Panc1 (cell line): ENCODE measurements around the gene OVAAL. TPM values are rescaled to one million over a fixed set of nuclear protein-coding genes. Genes with fewer than 3 reads are reported as not detected.

Experiments
- ATAC-seq: fragments of 200-7000 bp; cut with Tn5 transposase; 2 replicates; pipeline ENCODE4 v1.9.1; 2020; ENCODE audit warnings: mild to moderate bottlenecking, moderate library complexity
- BruUV-seq: library from RNA; stranded (reverse); fragments of 400-500 nt; replicated peaks from 2 replicates; lab custom pipeline; 2021; lab: Mats Ljungman, UMichigan
- CTCF ChIA-PET: fragments of 300-600 bp; sonication (Branson Sonifier 250); formaldehyde crosslinking; loops from one replicate; lab custom pipeline; 2022; ENCODE audit warnings: antibody characterized with exemption; lab: Charles Lee
- POLR2A ChIA-PET: fragments of 300-600 bp; sonication (Branson Sonifier 250); formaldehyde crosslinking; loops from one replicate; lab custom pipeline; 2022; ENCODE audit warnings: antibody characterized with exemption; lab: Charles Lee
- DNase-seq: peaks from one replicate; pipeline ENCODE4 v3.0.0-alpha.2; 2010; ENCODE audit warnings: low read depth, low spot score
- H3K27ac ChIP-seq: 2 replicates; pipeline ENCODE4 v1.5.1; 2011; ENCODE audit warnings: mild to moderate bottlenecking, low read length, inconsistent platforms
- H3K27me3 ChIP-seq: fragments of 200-500 bp; sonication (Bioruptor generic); 2 replicates; pipeline ENCODE4 v1.6.0; 2014; ENCODE audit warnings: low read length, inconsistent platforms; ENCODE audit not compliant: control insufficient read depth, insufficient read depth
- H3K36me3 ChIP-seq: fragments of 200-500 bp; sonication (Bioruptor generic); 2 replicates; pipeline ENCODE4 v1.5.1; 2014; ENCODE audit warnings: inconsistent platforms, mild to moderate bottlenecking, low read length, moderate library complexity; ENCODE audit not compliant: control insufficient read depth, insufficient read depth
- H3K4me1 ChIP-seq: 2 replicates; pipeline ENCODE4 v1.5.1; 2011; ENCODE audit warnings: inconsistent platforms, mild to moderate bottlenecking, low read length, moderate library complexity; ENCODE audit not compliant: control insufficient read depth, insufficient read depth
- H3K4me3 ChIP-seq, 2 experiments: 2 replicates each; pipeline ENCODE4 v1.5.1; 2011 to 2012; ENCODE audit warnings: low read depth in 2 of 2, low read length in 2 of 2, mild to moderate bottlenecking in 2 of 2, inconsistent platforms in 1 of 2, moderate library complexity in 1 of 2
- H3K9me3 ChIP-seq: fragments of 200-500 bp; sonication (Bioruptor generic); 2 replicates; pipeline ENCODE4 v1.5.1; 2014; ENCODE audit warnings: low read depth, mild to moderate bottlenecking, inconsistent platforms, low read length, moderate library complexity; ENCODE audit not compliant: control insufficient read depth, insufficient read depth
- POLR2AphosphoS5 ChIP-seq: IDR thresholded peaks from 2 replicates; pipeline ENCODE4 v1.6.1; 2012; ENCODE audit warnings: mild to moderate bottlenecking, low read depth, low read length, moderate library complexity
- SIN3A ChIP-seq: IDR thresholded peaks from 2 replicates; pipeline ENCODE4 v1.6.1; 2012; ENCODE audit warnings: low read depth, mild to moderate bottlenecking, low read length, moderate library complexity, borderline replicate concordance; ENCODE audit not compliant: insufficient read depth
- TCF7L2 ChIP-seq: IDR thresholded peaks from 2 replicates; pipeline ENCODE4 v1.6.1; 2011; ENCODE audit warnings: mild to moderate bottlenecking, low read depth, low read length, inconsistent platforms
- in situ Hi-C: cut with HindIII; loops from 2 replicates; pipeline ENCODE4 v1.10.0; 2016; ENCODE audit warnings: low sequenced_read_pairs, low pct_unique_long_range_greater_than_20kb
- intact Hi-C: fragments of 100-400 bp; cut with micrococcal nuclease; formaldehyde crosslinking; loops from one replicate; pipeline ENCODE4 v1.10.0; 2022; ENCODE audit not compliant: unreplicated experiment
- total RNA-seq: library from RNA; stranded (reverse); gene quantifications from one replicate; pipeline ENCODE4 v1.2.1, GENCODE V29; 2021; ENCODE audit not compliant: unreplicated experiment
- TF ChIP-seq, protein P1 (sequence below): fragments of 450-650 bp; IDR thresholded peaks from 2 replicates; pipeline ENCODE4 v1.5.1; 2017; ENCODE audit warnings: mild to moderate bottlenecking
- TF ChIP-seq, protein P2 (sequence below), 2 experiments: IDR thresholded peaks; 2 replicates each; pipeline ENCODE4 v1.6.1; 2011 to 2012; ENCODE audit warnings: low read depth in 2 of 2, control low read depth in 1 of 2, low read length in 1 of 2, mild to moderate bottlenecking in 1 of 2, moderate library complexity in 1 of 2; ENCODE audit not compliant: insufficient read depth in 1 of 2

The OVAAL gene
- total RNA-seq, 1 experiment from 2014 or later = not detected

DNA sequence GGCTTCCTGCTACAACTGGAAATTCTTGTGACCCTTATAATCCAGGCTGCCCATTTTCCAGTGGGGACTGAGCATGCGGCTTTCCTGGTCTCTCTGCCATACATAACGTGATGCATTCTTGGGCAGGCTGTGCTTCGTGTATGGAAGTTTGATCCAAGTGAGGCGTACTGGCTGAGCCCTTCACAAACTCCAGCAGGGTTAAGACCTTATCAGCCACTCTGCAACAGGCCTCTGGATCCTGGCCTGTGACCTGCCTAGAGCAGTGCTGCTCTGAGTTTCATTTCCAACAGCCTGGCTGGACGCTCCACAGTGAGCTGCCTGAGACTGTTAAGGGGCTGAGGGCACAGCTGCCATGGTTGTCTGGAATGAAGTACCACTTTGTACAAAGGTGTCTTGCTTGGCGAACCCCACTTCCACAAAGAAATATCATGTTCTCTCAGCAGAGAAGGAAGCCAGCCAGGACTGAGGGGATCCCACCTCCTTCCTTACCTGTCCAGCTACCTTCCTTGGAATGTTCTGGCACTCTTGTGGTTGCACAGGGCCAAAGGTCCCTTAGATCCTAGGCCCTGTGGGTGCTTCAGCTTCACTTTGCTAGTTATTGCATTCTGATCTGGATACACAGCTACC is 44.6 kb downstream of the OVAAL start:
- Histone ChIP-seq H3K27ac (no peak overlapping the region), H3K9me3 (no peaks in the 10 kb centered on the region), H3K4me3 (no peak overlapping the region), H3K27me3 (no peaks in the 10 kb centered on the region), H3K36me3 (no peaks in the 10 kb centered on the region), H3K4me1 (no peaks in the 10 kb centered on the region)
- POLR2A ChIA-PET = no interaction called here
- no peak for ATAC-seq
- intact Hi-C loops = no loop called here
- no peak for DNase-seq
- BruUV-seq = no TSS peak
- in situ Hi-C loops = no loop called here
- CTCF ChIA-PET = no interaction called here
- TF ChIP-seq TCF7L2 = no peak
- TF ChIP-seq SIN3A = no peak
- TF ChIP-seq, protein P1, sequence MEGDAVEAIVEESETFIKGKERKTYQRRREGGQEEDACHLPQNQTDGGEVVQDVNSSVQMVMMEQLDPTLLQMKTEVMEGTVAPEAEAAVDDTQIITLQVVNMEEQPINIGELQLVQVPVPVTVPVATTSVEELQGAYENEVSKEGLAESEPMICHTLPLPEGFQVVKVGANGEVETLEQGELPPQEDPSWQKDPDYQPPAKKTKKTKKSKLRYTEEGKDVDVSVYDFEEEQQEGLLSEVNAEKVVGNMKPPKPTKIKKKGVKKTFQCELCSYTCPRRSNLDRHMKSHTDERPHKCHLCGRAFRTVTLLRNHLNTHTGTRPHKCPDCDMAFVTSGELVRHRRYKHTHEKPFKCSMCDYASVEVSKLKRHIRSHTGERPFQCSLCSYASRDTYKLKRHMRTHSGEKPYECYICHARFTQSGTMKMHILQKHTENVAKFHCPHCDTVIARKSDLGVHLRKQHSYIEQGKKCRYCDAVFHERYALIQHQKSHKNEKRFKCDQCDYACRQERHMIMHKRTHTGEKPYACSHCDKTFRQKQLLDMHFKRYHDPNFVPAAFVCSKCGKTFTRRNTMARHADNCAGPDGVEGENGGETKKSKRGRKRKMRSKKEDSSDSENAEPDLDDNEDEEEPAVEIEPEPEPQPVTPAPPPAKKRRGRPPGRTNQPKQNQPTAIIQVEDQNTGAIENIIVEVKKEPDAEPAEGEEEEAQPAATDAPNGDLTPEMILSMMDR = no peak

- Histone ChIP-seq H3K36me3 (no peaks in the 10 kb centered on the region), H3K4me1 (no peaks in the 10 kb centered on the region), H3K27me3 (no peaks in the 10 kb centered on the region), H3K27ac (no peak overlapping the region), H3K4me3 (no peak overlapping the region), H3K9me3 (no peaks in the 10 kb centered on the region)
- TF ChIP-seq, protein P2, sequence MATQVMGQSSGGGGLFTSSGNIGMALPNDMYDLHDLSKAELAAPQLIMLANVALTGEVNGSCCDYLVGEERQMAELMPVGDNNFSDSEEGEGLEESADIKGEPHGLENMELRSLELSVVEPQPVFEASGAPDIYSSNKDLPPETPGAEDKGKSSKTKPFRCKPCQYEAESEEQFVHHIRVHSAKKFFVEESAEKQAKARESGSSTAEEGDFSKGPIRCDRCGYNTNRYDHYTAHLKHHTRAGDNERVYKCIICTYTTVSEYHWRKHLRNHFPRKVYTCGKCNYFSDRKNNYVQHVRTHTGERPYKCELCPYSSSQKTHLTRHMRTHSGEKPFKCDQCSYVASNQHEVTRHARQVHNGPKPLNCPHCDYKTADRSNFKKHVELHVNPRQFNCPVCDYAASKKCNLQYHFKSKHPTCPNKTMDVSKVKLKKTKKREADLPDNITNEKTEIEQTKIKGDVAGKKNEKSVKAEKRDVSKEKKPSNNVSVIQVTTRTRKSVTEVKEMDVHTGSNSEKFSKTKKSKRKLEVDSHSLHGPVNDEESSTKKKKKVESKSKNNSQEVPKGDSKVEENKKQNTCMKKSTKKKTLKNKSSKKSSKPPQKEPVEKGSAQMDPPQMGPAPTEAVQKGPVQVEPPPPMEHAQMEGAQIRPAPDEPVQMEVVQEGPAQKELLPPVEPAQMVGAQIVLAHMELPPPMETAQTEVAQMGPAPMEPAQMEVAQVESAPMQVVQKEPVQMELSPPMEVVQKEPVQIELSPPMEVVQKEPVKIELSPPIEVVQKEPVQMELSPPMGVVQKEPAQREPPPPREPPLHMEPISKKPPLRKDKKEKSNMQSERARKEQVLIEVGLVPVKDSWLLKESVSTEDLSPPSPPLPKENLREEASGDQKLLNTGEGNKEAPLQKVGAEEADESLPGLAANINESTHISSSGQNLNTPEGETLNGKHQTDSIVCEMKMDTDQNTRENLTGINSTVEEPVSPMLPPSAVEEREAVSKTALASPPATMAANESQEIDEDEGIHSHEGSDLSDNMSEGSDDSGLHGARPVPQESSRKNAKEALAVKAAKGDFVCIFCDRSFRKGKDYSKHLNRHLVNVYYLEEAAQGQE (IDR thresholded peaks at IDR 0.05; ENCODE audit: insufficient read depth in 1 of 2, low read depth in 2 of 2, low read length in 1 of 2) = no peak
- TF ChIP-seq TCF7L2 (no peak), SIN3A (no peak), POLR2AphosphoS5 (no peak)
- TF ChIP-seq, protein P1 = no peak
- DNase-seq (no peak), ATAC-seq (no peak)
- intact Hi-C loops (no loop called here), in situ Hi-C loops (no loop called here)
- no TSS peak for BruUV-seq
- POLR2A ChIA-PET = no interaction called here
- CTCF ChIA-PET = no interaction called here
These were observed 45.1 kb downstream of the OVAAL start for GRCh38 chr1:180603850-180604226.
